Cardiac muscle cell (in vitro differentiated cells and primary cell): ENCODE results near the gene PRKAR1B. TPM values are rescaled to one million over a fixed set of nuclear protein-coding genes. Genes with fewer than 3 reads are reported as not detected.
A peak's percentile ranks its signal among the peaks of the same experiment; 100 is the strongest.

ENCODE experiments used
- DNase-seq, 2 donors: peaks; one replicate each; pipeline versions ENCODE4 v3.0.0 to v3.0.0-alpha.2; 2010 to 2017; ENCODE audit warnings: low read depth in 1 of 2, low spot score in 1 of 2
- H3K27ac ChIP-seq: fragments of 200-600 bp; sonication (generic); 2 replicates; pipeline ENCODE4 v1.5.1; 2016
- H3K27me3 ChIP-seq: fragments of 200-600 bp; sonication (generic); 2 replicates; pipeline ENCODE4 v1.6.0; 2016; ENCODE audit warnings: control low read depth
- H3K36me3 ChIP-seq: fragments of 200-600 bp; sonication (generic); 2 replicates; pipeline ENCODE4 v1.5.1; 2016; ENCODE audit warnings: control low read depth
- H3K4me1 ChIP-seq: fragments of 200-600 bp; sonication (generic); 2 replicates; pipeline ENCODE4 v1.8.1; 2017; ENCODE audit warnings: low read depth, mild to moderate bottlenecking, mixed run types
- H3K4me3 ChIP-seq: fragments of 200-600 bp; sonication (generic); 2 replicates; pipeline ENCODE4 v1.5.1; 2016; ENCODE audit warnings: mild to moderate bottlenecking
- H3K9me3 ChIP-seq: fragments of 200-600 bp; sonication (generic); 2 replicates; pipeline ENCODE4 v1.5.1; 2017; ENCODE audit warnings: low read depth, mild to moderate bottlenecking, control low read depth
- polyA plus RNA-seq: library from polyadenylated mRNA; unstranded; fragments of >200 nt; fragmentation: Nextera tagmentation; extraction: Ambion mirVana; gene quantifications from 2 replicates; pipeline ENCODE4 v1.2.1, GENCODE V29; 2016
- total RNA-seq: library from RNA; depleted of rRNA; stranded (reverse); fragments of >200 nt; gene quantifications from 2 replicates; pipeline ENCODE4 v1.2.3, GENCODE V29; 2016
- TF ChIP-seq, protein P1 (sequence below): IDR thresholded peaks from 2 replicates; pipeline ENCODE4 v1.5.1; 2012; ENCODE audit warnings: low read depth, mild to moderate bottlenecking, low read length

PRKAR1B gene
- total and polyA plus RNA-seq, 2 experiments from 2014 or later, result 32.8 to 40.2 TPM

- no peaks in the 10 kb centered on the region for H3K27me3 ChIP-seq
- TF ChIP-seq, protein P1, sequence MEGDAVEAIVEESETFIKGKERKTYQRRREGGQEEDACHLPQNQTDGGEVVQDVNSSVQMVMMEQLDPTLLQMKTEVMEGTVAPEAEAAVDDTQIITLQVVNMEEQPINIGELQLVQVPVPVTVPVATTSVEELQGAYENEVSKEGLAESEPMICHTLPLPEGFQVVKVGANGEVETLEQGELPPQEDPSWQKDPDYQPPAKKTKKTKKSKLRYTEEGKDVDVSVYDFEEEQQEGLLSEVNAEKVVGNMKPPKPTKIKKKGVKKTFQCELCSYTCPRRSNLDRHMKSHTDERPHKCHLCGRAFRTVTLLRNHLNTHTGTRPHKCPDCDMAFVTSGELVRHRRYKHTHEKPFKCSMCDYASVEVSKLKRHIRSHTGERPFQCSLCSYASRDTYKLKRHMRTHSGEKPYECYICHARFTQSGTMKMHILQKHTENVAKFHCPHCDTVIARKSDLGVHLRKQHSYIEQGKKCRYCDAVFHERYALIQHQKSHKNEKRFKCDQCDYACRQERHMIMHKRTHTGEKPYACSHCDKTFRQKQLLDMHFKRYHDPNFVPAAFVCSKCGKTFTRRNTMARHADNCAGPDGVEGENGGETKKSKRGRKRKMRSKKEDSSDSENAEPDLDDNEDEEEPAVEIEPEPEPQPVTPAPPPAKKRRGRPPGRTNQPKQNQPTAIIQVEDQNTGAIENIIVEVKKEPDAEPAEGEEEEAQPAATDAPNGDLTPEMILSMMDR, result no peak
- H3K27ac ChIP-seq, result peak overlapping the region; percentile 77
- DNase-seq, result peak; percentile 36 to 65
- no peaks in the 10 kb centered on the region for H3K36me3 ChIP-seq
- H3K4me1 ChIP-seq, result peaks cover 19% of the 10 kb centered on the region
- no peaks in the 10 kb centered on the region for H3K9me3 ChIP-seq
- H3K4me3 ChIP-seq, result no peak overlapping the region
These were observed 116.4 kb downstream of the PRKAR1B start for GRCh38 chr7:610531-611280.

DNA sequence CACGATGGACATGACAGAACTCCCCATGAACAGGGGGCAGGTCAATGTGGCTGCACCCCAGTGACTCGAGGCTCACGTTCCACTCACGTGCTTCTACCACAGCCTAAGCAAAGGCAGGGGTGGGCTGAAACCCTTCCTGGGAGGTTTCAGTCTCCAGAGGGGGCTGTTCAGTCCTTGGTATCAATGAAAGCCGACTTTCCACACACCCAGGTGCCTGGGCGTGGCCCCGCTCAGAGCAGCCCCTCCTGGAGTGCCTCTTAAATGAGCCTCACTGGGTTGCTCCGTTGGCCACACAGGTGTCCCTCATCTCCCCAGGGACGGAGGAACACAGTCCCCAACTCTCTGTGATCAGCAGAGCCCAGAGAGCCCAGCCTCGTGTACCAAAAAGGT is 116.9 kb downstream of the PRKAR1B start:
- Histone ChIP-seq H3K27me3 (no peaks in the 10 kb centered on the region), H3K27ac (peak overlapping the region; percentile 77), H3K36me3 (no peaks in the 10 kb centered on the region), H3K4me3 (no peak overlapping the region), H3K4me1 (peaks cover 19% of the 10 kb centered on the region), H3K9me3 (no peaks in the 10 kb centered on the region)
- TF ChIP-seq, protein P1, result no peak
- no peak for DNase-seq

GRCh38 chr7:609365-609764 is 117.7 kb downstream of the PRKAR1B start:
- Histone ChIP-seq H3K27me3 (no peaks in the 10 kb centered on the region), H3K4me3 (no peak overlapping the region), H3K9me3 (no peaks in the 10 kb centered on the region), H3K36me3 (no peaks in the 10 kb centered on the region), H3K27ac (no peak overlapping the region), H3K4me1 (peaks cover 19% of the 10 kb centered on the region)
- TF ChIP-seq, protein P1, result no peak
- no peak for DNase-seq

- H3K27ac ChIP-seq, result no peak overlapping the region
- TF ChIP-seq, protein P1, result no peak
- H3K9me3 ChIP-seq, result no peaks in the 10 kb centered on the region
- H3K27me3 ChIP-seq, result no peaks in the 10 kb centered on the region
- H3K4me1 ChIP-seq, result peaks cover 19% of the 10 kb centered on the region
- DNase-seq, result peak in 1 of 2 donors; percentile 32
- no peaks in the 10 kb centered on the region for H3K36me3 ChIP-seq
- no peak overlapping the region for H3K4me3 ChIP-seq
These were observed 118.1 kb downstream of the PRKAR1B start for GRCh38 chr7:608954-609353.

- DNase-seq, result no peak
- Histone ChIP-seq H3K27me3 (no peaks in the 10 kb centered on the region), H3K4me3 (no peak overlapping the region), H3K4me1 (peaks cover 19% of the 10 kb centered on the region), H3K9me3 (no peaks in the 10 kb centered on the region), H3K27ac (peak overlapping the region; percentile 34), H3K36me3 (no peaks in the 10 kb centered on the region)
- TF ChIP-seq, protein P1, result no peak
These were observed 118.7 kb downstream of the PRKAR1B start for GRCh38 chr7:608361-608760.
